Activated naive CD4-positive, alpha-beta T cell treated with Interleukin-2 at 50 U/mL for 16 hours (primary cell): ENCODE results near the gene MPHOSPH6.
"Not testable (repeated sequence)": the region's sequence is repeated elsewhere in the genome, so short reads cannot be mapped to it uniquely, and the experiment has no call there.

Experiments used
- DNase-seq: peaks from one replicate; pipeline ENCODE4 v3.0.0-alpha.2; 2020

MPHOSPH6 gene

GRCh38 chr16:82167670-82168069 is 2.4 kb downstream of the MPHOSPH6 start:
- no peak for DNase-seq

- DNase-seq = no peak
Measured at GRCh38 chr16:82160226-82160625, 9.8 kb downstream of the MPHOSPH6 start.

- no peak for DNase-seq
Measured at GRCh38 chr16:82157836-82158235, 12.2 kb downstream of the MPHOSPH6 start.

GRCh38 chr16:82157534-82157812 is 12.6 kb downstream of the MPHOSPH6 start:
- DNase-seq = no peak

GRCh38 chr16:82156761-82157533 is 13.1 kb downstream of the MPHOSPH6 start:
- DNase-seq = no peak

- DNase-seq = no peak
Measured at GRCh38 chr16:82152641-82153112, 17.3 kb downstream of the MPHOSPH6 start.

- DNase-seq = no peak
Measured at GRCh38 chr16:82152196-82152595, 17.8 kb downstream of the MPHOSPH6 start.

- DNase-seq = no peak
Measured at GRCh38 chr16:82150549-82150948, 19.5 kb downstream of the MPHOSPH6 start.

GRCh38 chr16:82149536-82149935 is 20.5 kb downstream of the MPHOSPH6 start:
- no peak for DNase-seq

- DNase-seq = no peak
Measured at GRCh38 chr16:82147546-82147945, 22.5 kb downstream of the MPHOSPH6 start.

GRCh38 chr16:82146957-82147356 is 23.1 kb downstream of the MPHOSPH6 start:
- DNase-seq = no peak

- DNase-seq = no peak
Measured at GRCh38 chr16:82146556-82146955, 23.5 kb downstream of the MPHOSPH6 start.

GRCh38 chr16:82139286-82139571 is 30.8 kb downstream of the MPHOSPH6 start:
- not testable (repeated sequence) for DNase-seq

GRCh38 chr16:82138478-82139285 is 31.3 kb downstream of the MPHOSPH6 start:
- DNase-seq = no peak

- DNase-seq = no peak
Measured at GRCh38 chr16:82137822-82138167, 32.2 kb downstream of the MPHOSPH6 start.

- no peak for DNase-seq
Measured at GRCh38 chr16:82136956-82137821, 32.8 kb downstream of the MPHOSPH6 start.

GRCh38 chr16:82135844-82136243 is 34.2 kb downstream of the MPHOSPH6 start:
- no peak for DNase-seq

GRCh38 chr16:82134846-82135245 is 35.2 kb downstream of the MPHOSPH6 start:
- no peak for DNase-seq

- peak; percentile 2 for DNase-seq
Measured at GRCh38 chr16:82133798-82134197, 36.2 kb downstream of the MPHOSPH6 start.

GRCh38 chr16:82129881-82130280 is 40.1 kb downstream of the MPHOSPH6 start:
- DNase-seq = no peak

GRCh38 chr16:82124651-82125050 is 45.4 kb downstream of the MPHOSPH6 start:
- no peak for DNase-seq

- no peak for DNase-seq
Measured at GRCh38 chr16:82119405-82119804, 50.6 kb downstream of the MPHOSPH6 start.

- DNase-seq = no peak
Measured at GRCh38 chr16:82118749-82119148, 51.3 kb downstream of the MPHOSPH6 start.

GRCh38 chr16:82116535-82116934 is 53.5 kb downstream of the MPHOSPH6 start:
- no peak for DNase-seq
